CD14-positive monocyte (primary cell): ENCODE results near the gene ATPAF2. TPM values are rescaled to one million over a fixed set of nuclear protein-coding genes. Genes with fewer than 3 reads are reported as not detected.

Experiments
- DNase-seq, 3 donors: peaks; one replicate each; pipeline ENCODE4 v3.0.0-alpha.2; 2011 to 2022
- H2AFZ ChIP-seq: 2 replicates; pipeline ENCODE4 v1.6.0; 2012; ENCODE audit warnings: mild to moderate bottlenecking, low read depth, low read length, inconsistent platforms; ENCODE audit not compliant: insufficient read depth, poor library complexity, severe bottlenecking
- H3K27ac ChIP-seq, 2 donors: 1 replicate in 1 of 2; 2 replicates in 1 of 2; pipeline ENCODE4 v1.5.1; 2012 to 2013; ENCODE audit warnings: low read length in 2 of 2, control low read depth in 1 of 2, inconsistent platforms in 1 of 2, low read depth in 1 of 2, mild to moderate bottlenecking in 1 of 2
- H3K27me3 ChIP-seq, 2 donors: one replicate each; pipeline versions ENCODE4 v1.6.0 to v1.6.1; 2011 to 2013; ENCODE audit warnings: low read length in 2 of 2; ENCODE audit not compliant: control insufficient read depth in 2 of 2, insufficient read depth in 2 of 2
- H3K36me3 ChIP-seq, 2 donors: replicated peaks in 1 of 2; 1 replicate in 1 of 2; 2 replicates in 1 of 2; pipeline versions ENCODE4 v1.5.1 to v1.6.1; 2012 to 2013; ENCODE audit warnings: low read length in 2 of 2, control low read depth in 1 of 2, inconsistent platforms in 1 of 2, mild to moderate bottlenecking in 1 of 2; ENCODE audit not compliant: insufficient read depth in 2 of 2, control insufficient read depth in 1 of 2
- H3K4me1 ChIP-seq, 2 donors: 1 replicate in 1 of 2; 2 replicates in 1 of 2; pipeline versions ENCODE4 v1.5.1 to v1.6.1; 2012 to 2013; ENCODE audit warnings: low read length in 2 of 2, control low read depth in 1 of 2, inconsistent platforms in 1 of 2, mild to moderate bottlenecking in 1 of 2, moderate library complexity in 1 of 2; ENCODE audit not compliant: insufficient read depth in 2 of 2, control insufficient read depth in 1 of 2
- H3K4me2 ChIP-seq: replicated peaks from 2 replicates; pipeline ENCODE3; 2012; ENCODE audit warnings: low read length, moderate library complexity, mild to moderate bottlenecking; ENCODE audit not compliant: poor library complexity, severe bottlenecking; ENCODE audit errors: extremely low read depth
- H3K4me3 ChIP-seq, 3 experiments: fragments of 200-600 bp in 1 of 3; sonication (generic) in 1 of 3; replicated peaks in 1 of 3; 1 replicate in 2 of 3; 2 replicates in 1 of 3; pipeline ENCODE4 v1.5.1; 2011 to 2013; ENCODE audit warnings: low read length in 3 of 3, mild to moderate bottlenecking in 3 of 3, control low read depth in 2 of 3, low read depth in 2 of 3, inconsistent platforms in 1 of 3, moderate library complexity in 1 of 3
- H3K79me2 ChIP-seq: 2 replicates; pipeline ENCODE4 v1.6.0; 2012; ENCODE audit warnings: mild to moderate bottlenecking, control low read depth, inconsistent platforms, low read length, moderate library complexity; ENCODE audit not compliant: insufficient read depth
- H3K9ac ChIP-seq: 2 replicates; pipeline ENCODE4 v1.6.0; 2017; ENCODE audit warnings: low read length, mild to moderate bottlenecking; ENCODE audit not compliant: insufficient read depth, poor library complexity, severe bottlenecking
- H3K9me3 ChIP-seq, 2 donors: replicated peaks in 1 of 2; 1 replicate in 1 of 2; 2 replicates in 1 of 2; pipeline versions ENCODE4 v1.5.1 to v1.6.1; 2012 to 2013; ENCODE audit warnings: low read length in 2 of 2, control low read depth in 1 of 2; ENCODE audit not compliant: control insufficient read depth in 1 of 2, insufficient read depth in 1 of 2
- H4K20me1 ChIP-seq: 2 replicates; pipeline ENCODE4 v1.6.0; 2012; ENCODE audit warnings: mild to moderate bottlenecking, low read length, control low read depth, moderate library complexity; ENCODE audit not compliant: insufficient read depth
- H3K27ac Mint-ChIP-seq, 7 donors: one replicate each; pipeline ENCODE4 v1.8.0; 2020; ENCODE audit warnings: mild to moderate bottlenecking in 7 of 7, mixed read lengths in 7 of 7, moderate library complexity in 6 of 7, inconsistent platforms in 2 of 7
- H3K27me3 Mint-ChIP-seq, 3 donors: one replicate each; pipeline ENCODE4 v1.8.0; 2021 to 2022; ENCODE audit warnings: low read depth in 3 of 3, mild to moderate bottlenecking in 3 of 3, mixed read lengths in 3 of 3, moderate library complexity in 3 of 3, inconsistent platforms in 1 of 3
- H3K36me3 Mint-ChIP-seq, 2 donors: one replicate each; pipeline ENCODE4 v1.8.0; 2020; ENCODE audit warnings: mixed read lengths in 2 of 2, inconsistent platforms in 1 of 2, mild to moderate bottlenecking in 1 of 2
- H3K4me1 Mint-ChIP-seq: one replicate; pipeline ENCODE4 v1.8.0; 2020; ENCODE audit warnings: mild to moderate bottlenecking, mixed read lengths
- H3K4me3 Mint-ChIP-seq, 2 donors: one replicate each; pipeline ENCODE4 v1.8.0; 2020; ENCODE audit warnings: mild to moderate bottlenecking in 2 of 2, mixed read lengths in 2 of 2, moderate library complexity in 1 of 2
- H3K9me3 Mint-ChIP-seq, 7 donors: one replicate each; pipeline ENCODE4 v1.8.0; 2020 to 2022; ENCODE audit warnings: mixed read lengths in 7 of 7, mild to moderate bottlenecking in 6 of 7, moderate library complexity in 6 of 7, inconsistent platforms in 2 of 7
- CTCF ChIP-seq: fragments of 200-600 bp; IDR thresholded peaks from one replicate; pipeline ENCODE4 v1.8.0; 2022; ENCODE audit warnings: antibody characterized with exemption, mild to moderate bottlenecking
- WGBS: methylation state at CpG from one replicate; pipeline ENCODE4 v1.1.5; 2013; ENCODE audit warnings: missing lambda C conversion rate; ENCODE audit not compliant: insufficient coverage; 5-methylcytosine and 5-hydroxymethylcytosine counted together
- intact Hi-C, 2 donors: fragments of 100-400 bp; cut with micrococcal nuclease; formaldehyde crosslinking; loops; one replicate each; pipeline versions ENCODE4 v1.15.0 to v1.15.1; 2023
- polyA plus RNA-seq, 3 donors: library from polyadenylated mRNA; depleted of rRNA in 1 of 3; unstranded in 2 of 3; stranded (reverse) in 1 of 3; fragments of 300-500 nt in 2 of 3; fragments of >200 nt in 1 of 3; fragmentation: Illumina TruSeq in 2 of 3; gene quantifications; 1 replicate in 2 of 3; 2 replicates in 1 of 3; pipeline ENCODE4 v1.2.3, GENCODE V29; 2012 to 2021

Gene ATPAF2
- polyA plus RNA-seq, 3 donors, result 41.3 to 50.8 (median 44.9) TPM

- peaks cover 24 to 41% of the 10 kb centered on the region in 2 donors for H3K36me3 ChIP-seq
- H3K9ac ChIP-seq, result no peak overlapping the region
- peak overlapping the region in 1 of 2 donors; percentile 99 for H3K27ac ChIP-seq
- peaks cover 46% of the 10 kb centered on the region for H3K4me1 Mint-ChIP-seq
- DNase-seq, result no peak
- no peaks in the 10 kb centered on the region for H3K9me3 ChIP-seq
- no peak overlapping the region for H3K4me2 ChIP-seq
- peaks cover 36 to 46% of the 10 kb centered on the region in 2 donors for H3K4me1 ChIP-seq
- intact Hi-C loops, result loop anchor here (5.0 to 10.0 kb wide), 2 partner anchors 36 to 214 kb away; no protein-coding TSS in a partner anchor
- no peaks in the 10 kb centered on the region for H3K27me3 ChIP-seq
- H3K36me3 Mint-ChIP-seq, result peaks cover 39 to 47% of the 10 kb centered on the region in 2 donors
- H3K27me3 Mint-ChIP-seq, result peaks cover 0 to 1% (median 0%) of the 10 kb centered on the region in 3 donors
- H2AFZ ChIP-seq, result no peak overlapping the region
- H3K27ac Mint-ChIP-seq, result peak overlapping the region in 4 of 7 donors; percentile 16 to 97 (median 26)
- no peak overlapping the region for H3K4me3 Mint-ChIP-seq
- peaks cover 50% of the 10 kb centered on the region for H4K20me1 ChIP-seq
- no peak overlapping the region for H3K4me3 ChIP-seq
- no peaks in the 10 kb centered on the region for H3K9me3 Mint-ChIP-seq
- TF ChIP-seq CTCF, result no peak
- peaks cover 66% of the 10 kb centered on the region for H3K79me2 ChIP-seq
- WGBS, result 97% methylated on average over 5 of the region's 11 CpGs
These were observed 10.6 kb downstream of the ATPAF2 start for GRCh38 chr17:18028114-18028951.

- no peak for DNase-seq
- Mint-ChIP-seq H3K4me3 (no peak overlapping the region), H3K4me1 (peaks cover 35% of the 10 kb centered on the region), H3K27ac (peak overlapping the region; percentile 94 to 99 (median 97)), H3K36me3 (peaks cover 41 to 51% of the 10 kb centered on the region in 2 donors), H3K9me3 (no peaks in the 10 kb centered on the region), H3K27me3 (peaks cover 0 to 1% (median 0%) of the 10 kb centered on the region in 3 donors)
- Histone ChIP-seq H3K9me3 (no peaks in the 10 kb centered on the region), H3K4me1 (peaks cover 28 to 36% of the 10 kb centered on the region in 2 donors), H2AFZ (no peak overlapping the region), H3K27ac (peak overlapping the region in 1 of 2 donors; percentile 99), H3K9ac (no peak overlapping the region), H3K36me3 (peaks cover 24 to 52% of the 10 kb centered on the region in 2 donors), H3K4me3 (no peak overlapping the region), H3K4me2 (no peak overlapping the region), H3K79me2 (peaks cover 56% of the 10 kb centered on the region), H4K20me1 (peaks cover 39% of the 10 kb centered on the region), H3K27me3 (no peaks in the 10 kb centered on the region)
- 100% methylated on average over 1 of the region's 6 CpGs for WGBS
- intact Hi-C loops, result loop anchor here (5.0 to 10.0 kb wide), 2 partner anchors 35 to 212 kb away; no protein-coding TSS in a partner anchor
- no peak for TF ChIP-seq CTCF
These were observed 11.7 kb downstream of the ATPAF2 start for GRCh38 chr17:18027280-18027679.
